ENCODE results near the gene JUNB. TPM values are rescaled to one million over a fixed set of nuclear protein-coding genes. Genes with fewer than 3 reads are reported as not detected.
A peak's percentile ranks its signal among the peaks of the same experiment; 100 is the strongest.

The JUNB gene
- total and polyA plus RNA-seq, 10 of the 15 experiments (the other 5 are each of a cell fraction or from before 2014, with no cell fraction given), result 0.55 to 144 (median 68.3) TPM

DNA sequence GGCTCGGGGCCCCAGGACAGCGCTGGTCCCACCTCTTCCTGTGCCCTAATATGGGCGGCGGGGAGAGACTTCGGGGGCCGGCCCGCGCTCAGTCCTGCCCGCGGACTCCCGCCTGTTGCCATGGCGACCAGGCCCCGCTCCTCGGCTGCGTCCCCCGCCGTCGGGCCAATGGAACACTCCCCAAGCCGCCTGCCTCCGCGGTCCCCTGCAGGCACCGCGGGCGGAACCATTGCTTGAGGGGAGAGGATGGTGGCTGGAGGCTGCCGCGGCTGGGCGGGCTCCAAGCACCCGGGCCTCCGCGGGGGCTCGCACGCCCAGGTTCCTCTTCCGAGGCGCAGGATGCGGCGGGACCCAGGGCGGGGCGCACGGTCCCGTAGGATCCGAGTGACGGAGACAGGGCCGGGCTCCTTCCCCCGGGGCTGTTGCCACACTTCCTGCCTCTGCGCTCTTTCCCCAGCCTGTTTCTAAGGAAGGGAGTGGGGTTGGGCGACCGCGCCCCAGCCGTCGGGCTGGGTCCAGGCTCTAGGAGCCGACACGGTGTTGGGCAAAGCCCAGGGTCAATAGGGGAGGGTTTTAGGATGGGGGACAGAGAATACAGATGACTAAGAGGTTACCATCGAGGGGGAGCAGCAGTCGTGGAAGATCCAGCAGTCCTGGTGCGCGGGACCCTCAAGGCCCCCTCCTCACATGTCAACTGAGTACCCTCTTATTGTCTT lies 1.2 kb upstream of the JUNB start (continued):
- TF ChIP-seq, protein P1, sequence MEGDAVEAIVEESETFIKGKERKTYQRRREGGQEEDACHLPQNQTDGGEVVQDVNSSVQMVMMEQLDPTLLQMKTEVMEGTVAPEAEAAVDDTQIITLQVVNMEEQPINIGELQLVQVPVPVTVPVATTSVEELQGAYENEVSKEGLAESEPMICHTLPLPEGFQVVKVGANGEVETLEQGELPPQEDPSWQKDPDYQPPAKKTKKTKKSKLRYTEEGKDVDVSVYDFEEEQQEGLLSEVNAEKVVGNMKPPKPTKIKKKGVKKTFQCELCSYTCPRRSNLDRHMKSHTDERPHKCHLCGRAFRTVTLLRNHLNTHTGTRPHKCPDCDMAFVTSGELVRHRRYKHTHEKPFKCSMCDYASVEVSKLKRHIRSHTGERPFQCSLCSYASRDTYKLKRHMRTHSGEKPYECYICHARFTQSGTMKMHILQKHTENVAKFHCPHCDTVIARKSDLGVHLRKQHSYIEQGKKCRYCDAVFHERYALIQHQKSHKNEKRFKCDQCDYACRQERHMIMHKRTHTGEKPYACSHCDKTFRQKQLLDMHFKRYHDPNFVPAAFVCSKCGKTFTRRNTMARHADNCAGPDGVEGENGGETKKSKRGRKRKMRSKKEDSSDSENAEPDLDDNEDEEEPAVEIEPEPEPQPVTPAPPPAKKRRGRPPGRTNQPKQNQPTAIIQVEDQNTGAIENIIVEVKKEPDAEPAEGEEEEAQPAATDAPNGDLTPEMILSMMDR (IDR thresholded peaks at IDR 0.05 in 2 of 3, conservative IDR thresholded peaks at IDR 0.05 in 1 of 3; ENCODE audit: control insufficient read depth in 2 of 3, extremely low read depth in 1 of 3, insufficient read depth in 1 of 3, low read depth in 3 of 3, low read length in 3 of 3), result no peak
- TF ChIP-seq NR2C1 (IDR thresholded peaks at IDR 0.05), result peak; percentile 36; the same call in 1 of the 2 replicates
- peak; percentile 99 for TF ChIP-seq CHD1 (IDR thresholded peaks at IDR 0.05; ENCODE audit: low read depth, low read length)
- no peak for TF ChIP-seq SMAD5 (IDR thresholded peaks at IDR 0.05; ENCODE audit: low read depth)
- TF ChIP-seq IKZF2 (IDR thresholded peaks at IDR 0.05), result peak; percentile 90 to 91
- TF ChIP-seq MTA2 (IDR thresholded peaks at IDR 0.05; ENCODE audit: low read depth), result no peak; the same call in 1 of the 2 replicates
- TF ChIP-seq CEBPB (IDR thresholded peaks at IDR 0.05; ENCODE audit: borderline replicate concordance in 1 of 2, low read depth in 2 of 2, low read length in 2 of 2), result peak in 1 of 2 experiments; percentile 34; a peak in 1 of 4 replicates
- TF ChIP-seq FOS (IDR thresholded peaks at IDR 0.05; ENCODE audit: borderline replicate concordance, extremely low read depth, insufficient read length), result no peak
- TF ChIP-seq CREB1 (IDR thresholded peaks at IDR 0.05; ENCODE audit: low read depth), result no peak
- TF ChIP-seq SPI1 (IDR thresholded peaks at IDR 0.05; ENCODE audit: borderline replicate concordance, insufficient read depth, low read depth, low read length), result peak; percentile 29; the same call in 1 of the 2 replicates
- TF ChIP-seq ZBTB40 (IDR thresholded peaks at IDR 0.05; ENCODE audit: borderline replicate concordance), result peak; percentile 64; the same call in 1 of the 2 replicates
- TF ChIP-seq SP1 (IDR thresholded peaks at IDR 0.05; ENCODE audit: low read depth, low read length), result peak; percentile 69
- TF ChIP-seq, protein P2, sequence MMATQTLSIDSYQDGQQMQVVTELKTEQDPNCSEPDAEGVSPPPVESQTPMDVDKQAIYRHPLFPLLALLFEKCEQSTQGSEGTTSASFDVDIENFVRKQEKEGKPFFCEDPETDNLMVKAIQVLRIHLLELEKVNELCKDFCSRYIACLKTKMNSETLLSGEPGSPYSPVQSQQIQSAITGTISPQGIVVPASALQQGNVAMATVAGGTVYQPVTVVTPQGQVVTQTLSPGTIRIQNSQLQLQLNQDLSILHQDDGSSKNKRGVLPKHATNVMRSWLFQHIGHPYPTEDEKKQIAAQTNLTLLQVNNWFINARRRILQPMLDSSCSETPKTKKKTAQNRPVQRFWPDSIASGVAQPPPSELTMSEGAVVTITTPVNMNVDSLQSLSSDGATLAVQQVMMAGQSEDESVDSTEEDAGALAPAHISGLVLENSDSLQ (IDR thresholded peaks at IDR 0.05), result peak; percentile 52; the same call in 1 of the 2 replicates
- peak; percentile 37; the same call in 1 of the 2 replicates for TF ChIP-seq CREM (IDR thresholded peaks at IDR 0.05; ENCODE audit: low read depth)
- no peak for TF ChIP-seq RAD51 (IDR thresholded peaks at IDR 0.05)
- no peak for TF ChIP-seq ZBTB4 (CRISPR knock-in tag; IDR thresholded peaks at IDR 0.05)
- TF ChIP-seq EP300 (IDR thresholded peaks at IDR 0.05; ENCODE audit: borderline replicate concordance in 1 of 2, control insufficient read depth in 1 of 2, low read depth in 2 of 2, low read length in 2 of 2), result 0 out of 4 replicates have a peak, but pooled peaks of 1 of the 2 experiments have one; percentile 9

Data from GM12878 (cell line).